GM12872 (cell line): ENCODE results near the gene MUC16.

Experiments
- TF ChIP-seq, protein P1 (sequence below): IDR thresholded peaks from 3 replicates; pipeline ENCODE4 v1.5.1; 2011; ENCODE audit warnings: low read depth, mild to moderate bottlenecking, low read length, moderate library complexity; ENCODE audit not compliant: insufficient read depth

MUC16 gene

DNA sequence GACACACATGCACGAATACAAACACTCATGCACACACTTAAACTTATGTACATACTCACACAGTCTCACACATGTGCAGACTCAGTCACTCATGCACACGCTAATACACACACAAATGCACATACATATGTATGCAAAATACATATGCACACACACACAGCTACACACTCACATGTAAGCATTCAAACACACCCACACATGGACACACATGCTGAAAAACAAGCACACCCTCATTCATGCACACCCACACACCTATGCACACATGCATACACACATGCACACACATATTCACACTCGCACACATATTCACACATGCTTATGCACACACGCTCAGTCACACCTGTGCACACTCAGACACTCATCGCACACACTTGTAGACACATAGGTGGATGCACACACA lies 9.3 kb downstream of the MUC16 start:
- TF ChIP-seq, protein P1, sequence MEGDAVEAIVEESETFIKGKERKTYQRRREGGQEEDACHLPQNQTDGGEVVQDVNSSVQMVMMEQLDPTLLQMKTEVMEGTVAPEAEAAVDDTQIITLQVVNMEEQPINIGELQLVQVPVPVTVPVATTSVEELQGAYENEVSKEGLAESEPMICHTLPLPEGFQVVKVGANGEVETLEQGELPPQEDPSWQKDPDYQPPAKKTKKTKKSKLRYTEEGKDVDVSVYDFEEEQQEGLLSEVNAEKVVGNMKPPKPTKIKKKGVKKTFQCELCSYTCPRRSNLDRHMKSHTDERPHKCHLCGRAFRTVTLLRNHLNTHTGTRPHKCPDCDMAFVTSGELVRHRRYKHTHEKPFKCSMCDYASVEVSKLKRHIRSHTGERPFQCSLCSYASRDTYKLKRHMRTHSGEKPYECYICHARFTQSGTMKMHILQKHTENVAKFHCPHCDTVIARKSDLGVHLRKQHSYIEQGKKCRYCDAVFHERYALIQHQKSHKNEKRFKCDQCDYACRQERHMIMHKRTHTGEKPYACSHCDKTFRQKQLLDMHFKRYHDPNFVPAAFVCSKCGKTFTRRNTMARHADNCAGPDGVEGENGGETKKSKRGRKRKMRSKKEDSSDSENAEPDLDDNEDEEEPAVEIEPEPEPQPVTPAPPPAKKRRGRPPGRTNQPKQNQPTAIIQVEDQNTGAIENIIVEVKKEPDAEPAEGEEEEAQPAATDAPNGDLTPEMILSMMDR = no peak

DNA sequence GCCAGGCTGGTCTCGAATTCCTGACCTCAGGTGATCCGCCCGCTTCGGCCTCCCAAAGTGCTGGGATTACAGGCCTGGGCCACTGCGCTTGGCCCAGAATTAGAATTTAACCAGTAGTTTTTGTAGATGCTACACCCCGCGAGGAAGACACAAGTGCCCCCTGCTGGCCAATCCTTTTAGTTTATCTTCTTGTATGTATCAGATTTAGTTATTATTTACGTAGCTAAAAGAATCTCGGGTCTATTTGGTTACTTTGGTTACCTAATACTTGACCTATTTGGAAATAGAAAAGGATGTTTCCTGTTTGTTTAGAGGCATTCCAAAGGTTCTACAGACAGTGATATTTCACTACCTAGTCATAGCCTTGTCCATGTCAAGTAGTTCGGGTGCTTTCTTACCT lies 22.0 kb downstream of the MUC16 start:
- TF ChIP-seq, protein P1 = no peak

DNA sequence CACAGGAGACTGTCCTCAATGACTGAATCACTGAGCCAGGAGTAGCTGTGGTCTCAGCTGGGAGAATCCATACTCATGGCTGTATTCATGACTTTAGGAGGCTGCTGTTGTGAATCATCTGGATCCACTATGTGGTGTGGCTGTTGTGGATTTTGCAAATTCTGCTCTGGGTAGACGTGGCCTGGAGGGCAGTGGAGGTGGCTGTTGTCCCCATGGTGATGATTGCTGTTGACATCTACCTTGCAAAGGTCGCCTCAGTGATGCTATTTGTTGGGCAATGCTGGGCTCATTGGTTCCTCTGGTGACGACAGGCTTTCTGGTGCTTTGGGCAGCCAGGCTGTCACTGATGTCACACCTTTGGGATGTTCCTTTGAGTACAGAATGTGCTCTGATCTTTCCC lies 23.9 kb downstream of the MUC16 start:
- TF ChIP-seq, protein P1 = no peak

DNA sequence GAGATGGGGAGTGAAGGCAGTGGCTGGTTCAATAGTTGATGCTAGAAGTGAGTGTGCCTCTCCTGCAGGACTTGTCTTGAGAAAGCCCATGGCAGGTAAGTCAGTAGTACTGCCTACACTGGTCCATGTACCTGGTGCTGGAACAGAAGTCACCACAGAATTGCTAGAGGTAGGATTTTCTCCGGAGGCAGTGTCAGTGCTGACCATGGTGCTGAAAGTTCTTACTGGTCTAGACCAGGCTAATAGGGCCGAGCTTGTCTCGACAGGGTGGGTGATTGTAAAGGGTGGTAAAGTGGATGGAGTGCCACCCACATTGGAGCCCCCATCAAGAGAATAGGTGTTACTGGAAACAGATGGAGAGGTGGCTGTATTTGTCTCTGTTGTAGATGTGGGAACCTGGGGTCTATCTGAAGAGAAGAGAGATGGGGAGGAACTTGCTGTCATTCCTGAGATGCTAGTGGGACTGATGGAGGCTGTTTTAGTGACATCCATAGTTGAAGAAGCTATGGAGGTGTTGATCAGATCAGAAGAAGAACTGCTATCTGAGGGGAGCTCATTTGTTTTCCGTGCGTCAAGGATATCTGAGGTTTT lies 36.6 kb downstream of the MUC16 start:
- TF ChIP-seq, protein P1 = no peak

DNA sequence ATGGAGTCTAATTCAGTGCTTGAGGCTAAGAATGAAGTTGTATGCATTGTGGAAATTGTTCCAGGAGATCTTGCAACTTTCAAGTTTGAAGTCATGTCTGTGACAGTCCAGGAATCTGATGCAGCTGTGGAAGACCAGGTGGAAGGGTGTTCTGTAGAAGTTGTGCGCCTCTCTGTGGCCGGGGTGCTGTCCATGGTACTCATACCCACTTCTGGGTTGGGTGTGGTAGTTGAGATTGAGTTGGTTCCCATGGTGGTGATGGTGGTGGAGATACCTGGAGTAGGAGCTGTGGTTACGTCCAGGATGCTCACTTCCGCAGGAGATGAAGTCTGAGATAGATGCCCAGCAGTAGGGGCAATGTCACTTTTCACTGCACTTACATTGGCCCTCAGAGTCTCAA lies 44.3 kb downstream of the MUC16 start:
- TF ChIP-seq, protein P1 = no peak
